ENCODE results near the gene NEMP2. TPM values are rescaled to one million over a fixed set of nuclear protein-coding genes. Genes with fewer than 3 reads are reported as not detected.

Gene NEMP2
- total and polyA plus RNA-seq, 2 of the 8 experiments (the other 6 are each of a cell fraction or from before 2014, with no cell fraction given) = 3.1 to 5.3 TPM

GRCh38 chr2:190478572-190479195 is 55.8 kb downstream of the NEMP2 start (continued):
- no peak for TF ChIP-seq CHD7 (IDR thresholded peaks at IDR 0.05; ENCODE audit: insufficient replicate concordance, low read length)
- TF ChIP-seq TAF1 (IDR thresholded peaks at IDR 0.05; ENCODE audit: low read depth, low read length) = no peak
- no peak for TF ChIP-seq CBX5 (IDR thresholded peaks at IDR 0.05; ENCODE audit: low read depth, low read length)
- TF ChIP-seq RFX5 (IDR thresholded peaks at IDR 0.05; ENCODE audit: borderline replicate concordance, low read depth, low read length) = no peak
- TF ChIP-seq RNF2 (IDR thresholded peaks at IDR 0.05; ENCODE audit: borderline replicate concordance, low read depth, low read length, missing control alignments, poor library complexity, severe bottlenecking) = no peak
- no peak for TF ChIP-seq JUND (IDR thresholded peaks at IDR 0.05; ENCODE audit: low read length)

Measured in H1 (cell line).